LNCaP clone FGC (cell line): ENCODE measurements around the gene ITPR2.
"Not testable (repeated sequence)": the region's sequence is repeated elsewhere in the genome, so short reads cannot be mapped to it uniquely, and the experiment has no call there.

ENCODE experiments used
- DNase-seq: peaks from one replicate; pipeline ENCODE4 v3.0.0-alpha.2; 2011; ENCODE audit warnings: low read depth
- H3K4me3 ChIP-seq: 2 replicates; pipeline ENCODE4 v1.5.1; 2011; ENCODE audit warnings: mild to moderate bottlenecking, low read depth, low read length, control low read depth
- CTCF ChIP-seq: IDR thresholded peaks from 2 replicates; pipeline ENCODE4 v1.5.1; 2012; ENCODE audit warnings: mild to moderate bottlenecking; ENCODE audit not compliant: control insufficient read depth, insufficient read depth; ENCODE audit errors: extremely low read depth

ITPR2 gene

DNA sequence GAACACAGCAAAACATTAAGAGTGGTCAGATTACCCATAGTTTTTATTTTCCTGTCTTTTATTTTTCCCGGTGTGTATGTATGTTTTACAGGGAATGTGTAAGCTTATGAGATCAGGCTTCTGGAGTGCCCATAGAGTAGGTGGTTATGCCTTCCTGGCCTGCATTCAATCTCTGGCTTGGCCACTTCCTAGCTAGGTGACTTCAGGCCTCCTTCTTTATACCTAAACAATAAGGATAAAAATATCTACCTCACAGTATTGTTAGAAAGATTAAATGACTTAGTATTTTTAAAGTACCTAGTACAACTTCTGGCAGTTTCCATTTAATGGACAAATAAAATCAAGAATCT is 42.4 kb downstream of the ITPR2 start:
- no peak for TF ChIP-seq CTCF
- no peak for DNase-seq
- no peak overlapping the region for H3K4me3 ChIP-seq

DNA sequence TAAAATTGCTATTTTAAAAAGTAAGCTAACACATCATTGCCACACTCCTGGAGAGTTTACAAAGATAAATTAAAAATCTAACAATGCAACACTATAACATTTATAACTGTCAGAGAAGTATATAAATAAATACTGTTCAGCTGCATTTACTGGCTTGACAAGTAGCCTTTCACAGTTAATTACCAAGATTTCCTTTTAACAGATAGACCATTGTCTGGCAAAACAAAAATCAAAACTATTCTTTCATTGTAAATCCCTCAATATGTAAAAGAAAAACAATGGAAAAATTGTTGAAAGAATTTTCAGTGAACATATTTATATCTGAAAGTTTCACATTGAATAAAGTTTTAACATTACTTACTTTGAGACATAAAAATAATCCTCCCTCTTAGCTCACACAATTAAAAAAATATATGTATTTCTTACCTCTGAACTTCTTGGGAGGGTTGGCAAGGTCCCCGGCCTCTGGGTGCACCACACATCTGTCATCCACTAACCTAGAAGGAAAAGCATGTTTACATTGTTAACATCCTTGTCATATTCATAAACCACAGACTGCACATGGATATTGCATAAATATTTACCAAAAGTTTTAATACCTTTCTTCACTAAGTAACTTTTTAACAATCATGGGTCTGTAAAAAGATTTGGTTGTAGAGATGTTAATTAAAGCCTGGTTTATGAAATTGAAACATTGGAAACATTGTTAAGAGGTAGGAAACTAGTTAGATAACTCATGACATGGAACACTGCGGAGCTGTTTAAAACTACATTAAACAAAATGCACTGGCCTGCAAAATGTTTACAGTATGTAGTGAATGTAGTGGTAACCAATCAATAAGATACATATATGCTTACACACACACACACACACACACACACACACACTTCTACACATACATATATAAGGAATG is 43.0 kb downstream of the ITPR2 start:
- H3K4me3 ChIP-seq = no peak overlapping the region
- TF ChIP-seq CTCF = no peak
- no peak for DNase-seq

DNA sequence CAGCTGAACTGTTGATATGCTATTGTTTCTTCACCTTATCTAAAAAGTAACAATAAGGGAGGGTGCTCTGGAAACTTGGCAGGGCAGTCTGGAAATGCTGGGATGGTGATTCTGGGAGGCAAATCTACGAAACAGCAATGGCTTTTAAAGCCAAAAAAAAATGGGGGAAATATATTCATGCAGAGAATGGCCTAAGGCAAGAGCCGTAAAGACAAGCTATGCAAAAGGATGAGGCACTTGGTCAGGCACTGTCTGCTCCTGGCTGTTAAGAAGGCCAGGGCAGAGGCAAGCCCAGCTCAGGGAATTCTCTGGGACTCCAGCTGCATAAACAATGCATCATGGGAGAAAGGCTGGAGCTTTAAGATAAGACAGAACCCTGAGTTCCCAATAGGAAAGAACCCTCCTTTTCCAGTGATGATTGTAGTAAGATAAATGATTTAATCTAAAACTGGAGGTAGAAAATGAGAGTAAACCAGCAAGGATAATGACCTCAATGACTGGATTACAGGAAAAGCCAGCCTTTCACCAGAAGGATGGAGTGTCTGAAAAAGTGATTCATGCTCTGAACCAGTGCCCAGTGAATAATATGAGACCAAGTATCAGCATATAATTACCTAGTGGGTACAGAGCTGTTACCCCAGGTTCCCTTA is 46.0 kb downstream of the ITPR2 start:
- TF ChIP-seq CTCF = no peak
- no peak overlapping the region for H3K4me3 ChIP-seq
- DNase-seq = no peak

DNA sequence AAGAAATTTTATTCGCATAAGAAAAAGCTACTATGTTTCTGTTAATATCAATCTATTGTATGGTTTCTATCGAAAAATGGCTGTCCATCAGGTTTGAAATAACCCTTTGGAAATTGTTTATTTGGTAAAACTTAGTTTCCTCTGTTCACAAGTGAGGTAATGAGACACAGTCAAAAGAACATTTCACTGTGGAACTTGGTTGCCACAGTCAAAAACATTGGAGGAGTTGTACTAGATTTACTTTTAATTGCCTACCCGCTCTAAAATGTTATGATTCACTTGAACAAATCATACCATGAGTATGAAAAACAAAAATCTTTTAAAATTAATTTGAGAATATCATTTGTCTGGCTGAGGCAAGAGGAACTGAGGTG is 46.5 kb downstream of the ITPR2 start:
- TF ChIP-seq CTCF = no peak
- no peak for DNase-seq
- H3K4me3 ChIP-seq = no peak overlapping the region

- DNase-seq, H3K4me3 ChIP-seq: not testable (repeated sequence)
Observed at GRCh38 chr12:26783816-26784379, 49.1 kb downstream of the ITPR2 start.

- no peak overlapping the region for H3K4me3 ChIP-seq
- no peak for TF ChIP-seq CTCF
- no peak for DNase-seq
Observed at GRCh38 chr12:26783131-26783526, 49.9 kb downstream of the ITPR2 start.

DNA sequence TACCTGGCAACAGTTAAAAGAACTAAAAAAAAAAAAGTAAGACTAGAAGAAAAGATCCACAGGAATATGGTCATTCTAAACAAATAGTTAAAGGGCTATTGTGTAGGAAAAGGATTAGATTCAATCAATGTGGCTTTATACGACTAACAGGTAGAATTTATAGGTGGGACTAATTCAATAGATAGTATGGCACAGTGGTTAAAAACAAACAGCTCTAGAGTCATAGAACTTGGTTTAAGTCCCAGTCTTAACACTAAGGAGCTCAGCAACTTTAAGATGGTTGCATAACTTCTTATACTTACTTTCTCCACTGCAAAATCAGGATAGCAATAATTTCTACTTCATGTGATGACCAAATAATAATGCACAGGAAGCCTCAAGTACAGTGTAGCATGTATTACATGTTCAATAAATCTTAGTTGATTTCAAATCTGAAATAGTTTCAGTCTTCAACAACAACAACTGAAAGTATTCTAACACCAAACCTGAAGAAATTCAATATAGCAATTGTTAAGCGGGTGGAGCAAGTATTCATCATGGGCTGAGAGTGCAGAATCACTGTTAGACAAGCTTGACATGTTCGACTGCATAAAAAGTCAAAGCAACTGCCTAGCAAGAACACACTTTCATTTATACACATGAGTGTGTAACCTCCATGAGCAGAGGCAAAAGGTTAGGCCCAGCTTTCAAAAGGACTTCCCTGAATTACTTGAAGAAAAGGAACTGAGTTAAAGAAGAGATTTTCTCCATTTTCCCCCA is 50.4 kb downstream of the ITPR2 start:
- no peak overlapping the region for H3K4me3 ChIP-seq
- TF ChIP-seq CTCF = no peak
- DNase-seq = no peak
